ENCODE data around the gene ACVR1C.

The ACVR1C gene

DNA sequence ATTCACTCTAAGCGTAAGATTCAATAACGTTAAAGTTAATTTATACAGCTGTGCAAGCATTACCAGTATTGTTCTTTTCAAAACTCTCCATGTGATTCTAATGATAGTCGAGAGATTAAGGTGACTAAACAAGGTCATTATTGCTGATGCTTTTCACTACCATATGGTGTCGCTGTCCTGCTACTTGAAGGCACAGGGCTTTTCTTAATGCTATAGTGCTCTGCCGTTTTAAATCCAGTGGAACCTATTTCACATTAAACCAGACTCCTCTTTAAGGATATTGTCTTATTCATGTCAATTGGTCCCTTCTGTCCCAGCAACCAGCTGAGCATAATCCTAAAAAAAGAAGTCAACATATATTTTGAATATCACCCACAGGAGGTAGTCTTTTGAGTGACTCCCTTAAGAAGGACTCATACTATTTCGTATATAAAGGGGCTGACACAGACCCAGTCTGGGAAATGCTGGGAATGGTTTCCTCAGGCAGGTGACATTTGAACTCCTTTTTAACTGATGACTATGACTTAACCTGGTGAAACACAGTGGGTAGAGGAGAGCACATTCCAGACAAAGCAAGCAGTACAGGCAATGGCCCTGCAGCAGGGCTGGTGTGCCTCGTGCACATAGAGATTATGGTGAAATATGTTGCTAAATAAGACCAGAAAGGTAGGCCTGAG is 130.9 kb downstream of the ACVR1C start:
- peak; percentile 33 for DNase-seq (ENCODE audit: low spot score)

GRCh38 chr2:157492189-157492773 is 136.4 kb downstream of the ACVR1C start:
- DNase-seq (ENCODE audit: low spot score) = peak; percentile 55

- no peak for DNase-seq (ENCODE audit: low spot score)
Measured at GRCh38 chr2:157489983-157490382, 138.7 kb downstream of the ACVR1C start.

DNA sequence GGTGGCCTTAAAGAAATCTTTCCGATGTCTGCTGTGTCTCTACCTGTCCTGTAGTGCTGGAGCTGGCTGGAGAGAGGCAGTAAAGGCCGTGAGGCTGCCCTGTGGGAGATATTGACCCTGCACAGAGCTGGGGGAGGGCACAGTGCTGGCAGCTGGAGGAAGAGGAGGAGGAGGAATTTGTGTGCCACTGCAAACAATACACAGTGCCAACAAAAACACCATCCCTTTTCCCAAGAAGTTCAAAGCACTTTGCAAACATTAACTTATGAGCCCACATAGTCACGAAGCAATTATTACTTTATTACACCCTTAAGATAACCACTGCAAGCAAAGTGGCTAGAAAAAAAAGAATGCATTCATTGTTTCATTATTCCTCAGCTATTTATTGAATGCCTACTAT is 139.8 kb downstream of the ACVR1C start:
- DNase-seq (ENCODE audit: low spot score) = no peak

- no peak for DNase-seq (ENCODE audit: low spot score)
Measured at GRCh38 chr2:157487747-157488146, 140.9 kb downstream of the ACVR1C start.

- no peak for DNase-seq (ENCODE audit: low spot score)
Measured at GRCh38 chr2:157487271-157487610, 141.4 kb downstream of the ACVR1C start.

GRCh38 chr2:157486596-157487270 is 141.9 kb downstream of the ACVR1C start:
- DNase-seq (ENCODE audit: low spot score) = no peak

- DNase-seq (ENCODE audit: low spot score) = no peak
Measured at GRCh38 chr2:157480182-157480961, 148.3 kb downstream of the ACVR1C start.

DNA sequence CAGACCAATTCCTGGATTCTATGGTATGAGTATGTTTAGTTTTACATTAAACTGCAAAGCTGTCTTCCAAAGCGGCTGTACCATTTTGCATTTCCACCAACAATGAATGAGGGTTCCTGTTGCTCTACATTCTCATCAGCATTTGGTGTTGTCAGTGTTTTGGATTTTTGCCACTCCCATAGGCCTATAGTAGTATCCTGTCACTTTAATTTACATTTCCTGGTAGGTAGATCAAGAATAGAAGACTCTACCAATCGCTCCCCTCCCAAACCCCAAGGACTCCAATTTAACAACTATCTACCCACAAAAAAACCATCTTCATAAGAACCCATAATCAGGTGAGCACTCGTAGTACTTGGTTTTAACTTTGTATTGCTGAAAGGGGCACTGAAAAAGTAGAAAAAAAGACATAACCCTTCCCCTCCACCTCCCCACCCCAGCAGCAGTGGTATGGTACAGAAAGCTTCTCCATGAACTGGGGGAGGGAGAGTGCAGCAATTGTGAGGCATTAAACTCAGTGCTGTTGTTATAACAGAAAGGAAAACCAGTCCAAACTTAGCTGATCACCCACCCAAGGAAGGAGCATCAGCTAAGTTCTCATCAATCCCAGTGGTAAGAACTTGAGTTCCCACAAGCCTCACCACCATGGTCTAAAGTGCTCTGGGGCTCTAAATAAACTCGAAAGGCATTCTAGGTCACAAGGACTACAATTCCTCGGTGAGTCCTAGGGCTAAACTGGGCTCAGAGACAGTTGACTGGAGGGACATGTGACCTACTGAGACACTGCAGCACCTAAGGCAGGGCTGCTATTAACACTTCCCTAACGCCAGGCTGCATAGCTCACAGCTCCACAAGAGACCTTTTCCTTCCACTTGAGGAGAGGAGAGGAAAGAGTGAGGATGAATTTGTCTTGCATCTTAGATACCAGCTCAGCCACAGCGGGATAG is 149.3 kb downstream of the ACVR1C start:
- no peak for DNase-seq (ENCODE audit: low spot score)

- DNase-seq (ENCODE audit: low spot score) = no peak
Measured at GRCh38 chr2:157477919-157478318, 150.7 kb downstream of the ACVR1C start.

DNA sequence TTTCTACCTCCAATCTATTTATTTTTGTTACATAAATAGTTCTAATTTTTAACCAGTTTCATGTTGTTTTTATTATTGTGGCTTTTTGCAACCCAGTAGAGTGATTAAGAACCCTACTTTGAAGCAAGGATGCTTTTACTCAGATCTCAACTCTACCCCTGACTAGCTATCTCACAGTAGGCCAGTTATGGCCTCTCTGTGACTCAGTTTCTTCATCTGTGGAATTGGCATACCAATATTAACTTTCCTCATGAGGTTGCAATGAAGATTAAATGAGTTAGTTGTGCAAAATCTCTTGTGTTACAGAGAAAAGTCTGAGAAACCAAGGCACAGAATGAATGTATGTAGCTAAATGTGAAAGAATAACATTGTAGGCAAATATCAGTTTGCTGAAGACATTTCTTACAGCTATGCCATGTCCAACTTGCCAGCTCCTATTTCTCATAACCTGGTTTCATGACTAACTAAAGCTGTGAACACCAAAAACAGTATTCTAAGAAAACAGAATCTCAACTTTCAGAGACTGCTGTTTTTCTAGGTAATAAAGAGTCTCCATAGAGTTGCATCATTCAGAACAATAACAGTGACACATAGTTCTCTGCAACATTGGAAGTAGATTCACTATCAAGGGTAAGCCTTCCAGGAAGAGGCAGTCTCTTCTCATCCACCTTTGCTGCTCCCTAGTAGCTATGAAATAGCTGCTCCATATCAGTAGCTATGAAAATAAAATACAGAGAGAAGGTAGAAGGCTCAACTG is 151.5 kb downstream of the ACVR1C start:
- no peak for DNase-seq (ENCODE audit: low spot score)

All from kidney capillary endothelial cell (primary cell).